SU-DHL-6 (cell line): ENCODE data around the gene CDC42SE1.

Experiments used
- H2AFZ ChIP-seq: fragments of 200-600 bp; sonication (generic); 2 replicates; pipeline ENCODE4 v1.6.1; 2014; ENCODE audit warnings: low read depth, mild to moderate bottlenecking, moderate library complexity, mixed read lengths, antibody characterized with exemption, low read length; ENCODE audit not compliant: severe bottlenecking
- H3F3A ChIP-seq: fragments of 200-600 bp; shearing (Covaris generic); 2 replicates; pipeline ENCODE4 v1.6.0; 2016; ENCODE audit warnings: antibody characterized with exemption, mild to moderate bottlenecking; ENCODE audit not compliant: insufficient read depth
- H3K27ac ChIP-seq: fragments of 200-600 bp; sonication (generic); 2 replicates; pipeline ENCODE4 v1.5.1; 2016; ENCODE audit warnings: low read depth, mild to moderate bottlenecking, low read length, moderate library complexity, mixed read lengths
- H3K27me3 ChIP-seq: fragments of 200-600 bp; sonication (generic), shearing (Covaris generic); 2 replicates; pipeline ENCODE4 v1.6.0; 2014; ENCODE audit warnings: mild to moderate bottlenecking, low read length
- H3K36me3 ChIP-seq: fragments of 200-600 bp; sonication (generic); 2 replicates; pipeline ENCODE4 v1.6.1; 2014; ENCODE audit warnings: mild to moderate bottlenecking, low read length, mixed read lengths
- H3K4me2 ChIP-seq: fragments of 300-600, 200-600 bp; shearing (Covaris generic), sonication (generic); 2 replicates; pipeline ENCODE4 v1.6.0; 2014; ENCODE audit warnings: low read length, low read depth, mild to moderate bottlenecking; ENCODE audit not compliant: poor library complexity, severe bottlenecking
- H3K4me3 ChIP-seq: fragments of 200-600 bp; sonication (generic); 2 replicates; pipeline ENCODE4 v1.5.1; 2014; ENCODE audit warnings: antibody characterized with exemption, low read length, mild to moderate bottlenecking, mixed read lengths; ENCODE audit not compliant: insufficient read depth, poor library complexity, severe bottlenecking
- H3K79me2 ChIP-seq: fragments of 200-600 bp; sonication (generic); 2 replicates; pipeline ENCODE4 v1.6.1; 2014; ENCODE audit warnings: mild to moderate bottlenecking, low read length, moderate library complexity; ENCODE audit not compliant: insufficient read depth
- H3K9ac ChIP-seq: fragments of 200-600 bp; sonication (generic); 2 replicates; pipeline ENCODE4 v1.7.0; 2014; ENCODE audit warnings: mild to moderate bottlenecking, low read length
- H3K9me2 ChIP-seq: fragments of 200-600 bp; sonication (generic); replicated peaks from 2 replicates; pipeline ENCODE4 v1.6.1; 2014; ENCODE audit warnings: low read length; ENCODE audit not compliant: insufficient read depth
- H3K9me3 ChIP-seq: fragments of 200-600 bp; sonication (generic); 2 replicates; pipeline ENCODE4 v1.6.1; 2014; ENCODE audit warnings: low read length, mixed read lengths; ENCODE audit not compliant: insufficient read depth
- H4K20me1 ChIP-seq: fragments of 200-600 bp; sonication (generic); 2 replicates; pipeline ENCODE4 v1.6.1; 2014; ENCODE audit warnings: low read depth, mild to moderate bottlenecking, antibody characterized with exemption, low read length, moderate library complexity, mixed read lengths
- EZH2phosphoT487 ChIP-seq: fragments of 200-600 bp; sonication (generic), shearing (Covaris generic); conservative IDR thresholded peaks from 2 replicates; pipeline ENCODE4 v1.6.1; 2018; ENCODE audit warnings: mild to moderate bottlenecking, antibody characterized with exemption, low read length, moderate library complexity, mixed read lengths
- TF ChIP-seq, protein P1 (sequence below): fragments of 200-600 bp; sonication (generic); IDR thresholded peaks from one replicate; pipeline ENCODE4 v1.5.1; 2017; ENCODE audit warnings: antibody characterized with exemption, mild to moderate bottlenecking, low read length, moderate library complexity; ENCODE audit not compliant: insufficient read depth, poor library complexity, severe bottlenecking

The CDC42SE1 gene

GRCh38 chr1:151051356-151052009, 7.9 kb downstream of the CDC42SE1 start:
- no peaks in the 10 kb centered on the region for H3K9me3 ChIP-seq
- no peaks in the 10 kb centered on the region for H3K9me2 ChIP-seq
- peaks cover 12% of the 10 kb centered on the region; the same call in 1 of the 2 replicates for H3K36me3 ChIP-seq
- H3K79me2 ChIP-seq, result peaks cover 11% of the 10 kb centered on the region
- no peaks in the 10 kb centered on the region for H3K27me3 ChIP-seq
- H3F3A ChIP-seq, result peaks cover 16% of the 10 kb centered on the region
- H3K27ac ChIP-seq, result no peak overlapping the region
- H3K4me3 ChIP-seq, result no peak overlapping the region
- no peaks in the 10 kb centered on the region; the same call in 1 of the 2 replicates for H4K20me1 ChIP-seq
- H3K4me2 ChIP-seq, result no peak overlapping the region
- TF ChIP-seq EZH2phosphoT487, result no peak
- TF ChIP-seq, protein P1, sequence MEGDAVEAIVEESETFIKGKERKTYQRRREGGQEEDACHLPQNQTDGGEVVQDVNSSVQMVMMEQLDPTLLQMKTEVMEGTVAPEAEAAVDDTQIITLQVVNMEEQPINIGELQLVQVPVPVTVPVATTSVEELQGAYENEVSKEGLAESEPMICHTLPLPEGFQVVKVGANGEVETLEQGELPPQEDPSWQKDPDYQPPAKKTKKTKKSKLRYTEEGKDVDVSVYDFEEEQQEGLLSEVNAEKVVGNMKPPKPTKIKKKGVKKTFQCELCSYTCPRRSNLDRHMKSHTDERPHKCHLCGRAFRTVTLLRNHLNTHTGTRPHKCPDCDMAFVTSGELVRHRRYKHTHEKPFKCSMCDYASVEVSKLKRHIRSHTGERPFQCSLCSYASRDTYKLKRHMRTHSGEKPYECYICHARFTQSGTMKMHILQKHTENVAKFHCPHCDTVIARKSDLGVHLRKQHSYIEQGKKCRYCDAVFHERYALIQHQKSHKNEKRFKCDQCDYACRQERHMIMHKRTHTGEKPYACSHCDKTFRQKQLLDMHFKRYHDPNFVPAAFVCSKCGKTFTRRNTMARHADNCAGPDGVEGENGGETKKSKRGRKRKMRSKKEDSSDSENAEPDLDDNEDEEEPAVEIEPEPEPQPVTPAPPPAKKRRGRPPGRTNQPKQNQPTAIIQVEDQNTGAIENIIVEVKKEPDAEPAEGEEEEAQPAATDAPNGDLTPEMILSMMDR, result no peak
- no peak overlapping the region for H2AFZ ChIP-seq
- no peak overlapping the region for H3K9ac ChIP-seq

DNA sequence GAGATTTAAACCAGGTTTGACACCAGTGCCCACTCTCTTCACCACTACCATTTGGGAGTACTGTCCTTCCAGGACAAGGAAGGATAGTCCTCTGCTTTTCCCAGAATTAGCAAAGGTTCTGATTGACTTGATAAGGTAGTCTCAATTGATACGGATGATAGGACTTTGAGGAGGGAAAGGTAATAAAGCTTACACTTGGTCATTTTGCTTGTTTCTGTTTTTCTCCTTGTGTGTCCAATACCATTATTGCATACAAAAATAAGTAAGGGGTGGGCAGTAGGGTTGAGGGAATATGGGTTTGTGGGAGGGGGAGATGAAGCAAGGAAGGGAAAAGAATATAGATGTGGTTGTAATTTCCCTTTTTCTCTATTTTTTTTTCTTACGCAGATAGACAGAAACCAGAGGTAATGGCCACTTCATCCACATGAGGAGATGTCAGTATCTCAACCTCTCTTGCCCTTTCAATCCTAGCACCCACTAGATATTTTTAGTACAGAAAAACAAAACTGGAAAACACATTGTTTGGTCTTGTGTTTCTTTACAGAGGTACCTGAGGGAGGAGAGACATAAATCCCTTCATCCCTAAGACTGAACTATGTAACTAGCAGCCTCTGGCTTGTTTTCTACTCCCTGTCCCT, 9.3 kb downstream of the CDC42SE1 start:
- Histone ChIP-seq H3K9me3 (no peaks in the 10 kb centered on the region), H3K9ac (no peak overlapping the region), H3K36me3 (peaks cover 10% of the 10 kb centered on the region; the same call in 1 of the 2 replicates), H3K79me2 (no peaks in the 10 kb centered on the region), H3K27ac (no peak overlapping the region), H3K4me3 (no peak overlapping the region), H2AFZ (no peak overlapping the region), H3F3A (peaks cover 16% of the 10 kb centered on the region), H4K20me1 (no peaks in the 10 kb centered on the region; the same call in 1 of the 2 replicates), H3K4me2 (no peak overlapping the region), H3K27me3 (no peaks in the 10 kb centered on the region), H3K9me2 (no peaks in the 10 kb centered on the region)
- TF ChIP-seq EZH2phosphoT487, result no peak
- TF ChIP-seq, protein P1, result no peak

DNA sequence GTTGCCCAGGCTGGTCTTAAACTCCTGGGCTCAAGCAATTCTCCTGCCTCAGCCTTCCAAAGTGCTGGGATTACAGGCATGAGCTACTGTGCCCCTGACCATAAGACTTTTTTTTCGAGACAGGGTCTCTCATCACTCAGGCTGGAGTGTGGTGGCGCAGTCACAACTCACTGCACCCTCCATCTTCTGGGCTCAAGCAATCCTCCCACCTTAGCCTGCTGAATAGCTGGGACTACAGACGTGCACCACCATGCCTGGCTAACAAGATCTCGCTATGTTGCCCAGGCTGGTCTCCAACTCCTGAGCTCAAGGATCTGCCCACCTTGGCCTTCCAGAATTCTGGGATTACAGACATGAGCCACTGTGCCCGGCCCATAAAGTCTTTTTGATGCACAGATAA, 10.0 kb downstream of the CDC42SE1 start:
- no peak overlapping the region for H3K9ac ChIP-seq
- no peaks in the 10 kb centered on the region for H3K79me2 ChIP-seq
- no peaks in the 10 kb centered on the region for H3K9me3 ChIP-seq
- TF ChIP-seq, protein P1, result no peak
- TF ChIP-seq EZH2phosphoT487, result no peak
- H3K27ac ChIP-seq, result no peak overlapping the region
- H3K27me3 ChIP-seq, result no peaks in the 10 kb centered on the region
- no peaks in the 10 kb centered on the region for H4K20me1 ChIP-seq
- no peak overlapping the region for H3K4me2 ChIP-seq
- H2AFZ ChIP-seq, result no peak overlapping the region
- no peak overlapping the region for H3K4me3 ChIP-seq
- peaks cover 5% of the 10 kb centered on the region; the same call in 1 of the 2 replicates for H3K36me3 ChIP-seq
- H3F3A ChIP-seq, result peaks cover 16% of the 10 kb centered on the region
- no peaks in the 10 kb centered on the region for H3K9me2 ChIP-seq
